CD4-positive, alpha-beta T cell treated with Interferon gamma for 1 hour (primary cell): ENCODE data around the gene FBP1.

ENCODE experiments used
- DNase-seq: peaks from one replicate; pipeline ENCODE4 v3.0.0-alpha.2; 2020

Gene FBP1

GRCh38 chr9:94655739-94656138 is 16.4 kb upstream of the FBP1 start:
- no peak for DNase-seq

DNA sequence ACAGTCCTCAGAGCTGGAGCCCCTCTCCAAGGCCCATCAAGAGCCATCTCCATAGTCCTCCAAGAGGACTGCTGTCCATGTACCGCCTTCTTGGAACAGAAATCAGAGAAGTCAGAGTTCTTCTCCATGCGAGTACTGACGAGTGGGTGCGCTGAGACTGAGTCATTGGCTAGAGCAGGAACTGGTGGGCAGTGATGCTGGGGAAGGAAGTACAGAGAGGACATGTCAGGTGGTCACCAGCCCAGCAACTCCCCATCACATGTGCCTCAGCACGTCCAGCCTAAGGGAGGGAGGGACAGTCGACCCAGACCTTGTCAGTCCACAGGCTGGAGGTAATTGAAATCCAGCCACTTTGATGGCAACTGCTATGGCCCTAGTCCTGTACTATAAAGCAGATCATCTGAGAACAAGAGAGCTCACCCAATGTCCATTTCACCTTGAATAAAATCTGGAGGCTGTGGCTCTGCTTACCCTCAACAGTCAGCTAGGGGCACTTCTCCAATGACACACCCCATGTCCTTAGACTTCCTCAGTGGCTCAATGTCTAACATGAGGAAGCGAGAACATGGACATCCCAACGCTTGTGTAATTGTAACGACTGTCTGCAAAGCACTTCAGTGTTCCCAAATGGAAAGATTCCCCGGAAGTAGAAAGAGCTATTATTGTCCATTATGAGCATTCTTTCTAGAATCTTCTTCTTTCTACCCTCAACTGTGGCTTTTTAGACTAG is 15.0 kb upstream of the FBP1 start:
- DNase-seq, result peak; percentile 52

DNA sequence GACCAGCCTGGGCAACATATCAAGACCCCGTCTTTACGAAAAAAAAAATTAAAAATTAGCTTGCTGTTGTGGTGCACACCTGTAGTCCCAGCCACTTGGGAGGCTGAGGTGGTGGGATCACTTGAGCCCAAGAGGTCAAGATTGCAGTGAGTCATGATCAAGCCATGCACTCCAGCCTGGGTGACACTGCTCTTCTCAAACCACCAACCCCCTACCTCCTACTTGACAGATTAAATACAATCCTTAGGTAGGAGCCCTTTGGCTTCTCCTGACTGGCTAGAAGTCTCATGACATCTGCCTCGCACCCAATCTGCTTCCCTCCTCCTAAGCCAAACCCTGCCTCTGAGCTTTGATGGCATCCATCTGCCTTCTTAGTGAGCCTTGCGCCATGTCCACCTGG is 11.6 kb upstream of the FBP1 start:
- no peak for DNase-seq

- peak; percentile 42 for DNase-seq
Measured at GRCh38 chr9:94649100-94649819, 9.9 kb upstream of the FBP1 start.

GRCh38 chr9:94648185-94648584 is 8.9 kb upstream of the FBP1 start:
- DNase-seq, result no peak

DNA sequence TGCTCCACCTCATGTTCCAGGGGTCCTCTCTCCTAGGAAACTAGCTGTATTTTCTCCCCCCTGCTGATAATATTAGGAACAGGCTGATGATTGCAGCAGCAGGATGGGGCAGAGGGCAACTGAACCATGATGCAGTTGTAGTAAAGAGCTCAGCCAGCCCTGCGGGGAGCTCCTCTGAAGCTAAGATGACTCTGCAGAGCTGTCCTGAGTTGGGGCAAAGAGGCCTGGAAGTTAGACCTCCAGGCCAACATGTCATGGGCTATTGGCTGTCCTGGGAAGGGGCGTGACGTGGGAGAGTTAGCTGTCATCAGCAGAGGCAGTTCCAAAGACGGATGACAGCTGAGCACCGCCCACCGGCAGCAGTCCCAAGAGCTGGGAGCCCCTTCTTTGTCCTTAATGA is 6.6 kb upstream of the FBP1 start:
- DNase-seq, result no peak

GRCh38 chr9:94644543-94644942 is 5.2 kb upstream of the FBP1 start:
- no peak for DNase-seq

GRCh38 chr9:94643741-94644140 is 4.4 kb upstream of the FBP1 start:
- DNase-seq, result no peak

DNA sequence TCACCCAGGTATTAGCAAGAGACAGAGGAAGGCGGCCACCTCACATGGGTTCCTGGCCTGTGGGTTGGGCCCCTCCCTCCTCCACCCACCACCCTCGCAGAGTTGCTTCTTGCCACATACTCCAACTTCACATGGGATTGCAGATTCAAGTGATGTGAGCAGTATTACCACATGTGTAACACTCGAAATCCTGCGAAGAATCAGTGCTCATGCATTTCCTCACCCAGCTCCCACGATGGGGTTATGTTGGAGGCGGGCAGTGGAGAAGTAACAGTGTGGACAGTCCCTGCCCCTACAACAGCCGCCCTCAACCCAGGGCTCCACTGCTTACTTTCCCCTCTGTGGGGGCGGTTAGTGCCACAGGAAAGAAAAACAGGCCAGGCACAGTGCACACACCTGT is 3.9 kb upstream of the FBP1 start:
- DNase-seq, result peak; percentile 28

GRCh38 chr9:94642501-94642900 is 3.2 kb upstream of the FBP1 start:
- DNase-seq, result no peak

DNA sequence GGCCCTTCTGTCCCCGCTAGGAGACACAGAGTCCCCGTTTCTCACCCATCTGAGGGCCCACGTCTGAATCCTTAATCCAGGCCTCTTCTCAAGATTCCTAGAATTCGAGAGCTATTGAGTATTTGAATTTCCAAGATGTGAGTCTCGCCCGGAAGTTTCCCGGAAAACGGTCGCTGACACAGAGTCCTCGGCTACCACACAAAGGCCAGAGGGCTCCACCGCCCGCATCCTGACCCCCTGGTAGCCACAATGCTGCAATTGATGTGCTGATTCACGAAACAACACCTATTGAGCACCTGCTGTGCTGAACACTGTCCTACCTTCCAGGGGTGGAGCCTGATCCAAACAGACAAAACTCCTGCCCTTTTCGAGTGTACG is 670 bp upstream of the FBP1 start:
- DNase-seq, result no peak

- no peak for DNase-seq
Measured at GRCh38 chr9:94638335-94639060, 820 bp downstream of the FBP1 start.

- no peak for DNase-seq
Measured at GRCh38 chr9:94632737-94633136, 6.6 kb downstream of the FBP1 start.

- DNase-seq, result no peak
Measured at GRCh38 chr9:94631599-94631998, 7.7 kb downstream of the FBP1 start.

GRCh38 chr9:94630833-94631232 is 8.5 kb downstream of the FBP1 start:
- DNase-seq, result no peak

DNA sequence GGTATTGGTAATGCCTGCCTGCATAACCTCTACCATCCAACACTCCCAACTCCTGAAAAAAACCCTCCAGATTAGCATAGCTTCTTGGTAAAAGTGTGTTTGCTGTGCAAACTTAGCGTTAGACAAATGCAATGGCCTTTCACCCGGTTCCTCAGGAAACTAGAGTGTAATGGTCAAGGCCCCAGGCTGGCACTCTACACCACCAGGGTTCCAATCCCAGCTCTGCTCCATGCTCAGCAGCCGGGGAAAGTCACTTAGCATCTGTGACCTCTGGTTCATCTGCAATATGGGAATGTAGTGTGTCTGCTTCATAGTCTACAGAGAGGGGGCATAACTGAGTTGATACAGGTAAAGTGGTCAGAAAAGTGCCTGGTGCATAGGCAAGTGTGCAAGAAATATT is 9.0 kb downstream of the FBP1 start:
- DNase-seq, result no peak

GRCh38 chr9:94627287-94627686 is 12.0 kb downstream of the FBP1 start:
- DNase-seq, result no peak

GRCh38 chr9:94625835-94626234 is 13.5 kb downstream of the FBP1 start:
- no peak for DNase-seq

DNA sequence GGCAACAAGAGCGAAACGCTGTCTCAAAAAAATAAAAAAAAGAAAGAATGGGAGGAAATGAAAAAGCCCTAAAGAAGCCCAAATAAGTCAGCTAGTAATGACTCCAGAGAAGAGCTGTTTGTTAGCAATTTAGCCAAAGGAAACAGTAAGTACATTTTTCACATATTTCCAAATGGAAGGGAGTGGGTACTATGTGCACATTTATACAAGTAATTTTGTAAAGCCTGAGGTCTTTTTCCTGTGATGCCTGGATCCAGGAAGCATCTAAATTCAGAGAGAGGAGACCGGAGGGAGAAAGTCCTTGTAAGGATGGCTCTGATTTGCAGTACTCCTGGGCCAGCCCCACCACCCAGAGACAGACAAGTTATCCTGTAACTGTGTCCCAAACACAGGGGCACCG is 14.7 kb downstream of the FBP1 start:
- no peak for DNase-seq

DNA sequence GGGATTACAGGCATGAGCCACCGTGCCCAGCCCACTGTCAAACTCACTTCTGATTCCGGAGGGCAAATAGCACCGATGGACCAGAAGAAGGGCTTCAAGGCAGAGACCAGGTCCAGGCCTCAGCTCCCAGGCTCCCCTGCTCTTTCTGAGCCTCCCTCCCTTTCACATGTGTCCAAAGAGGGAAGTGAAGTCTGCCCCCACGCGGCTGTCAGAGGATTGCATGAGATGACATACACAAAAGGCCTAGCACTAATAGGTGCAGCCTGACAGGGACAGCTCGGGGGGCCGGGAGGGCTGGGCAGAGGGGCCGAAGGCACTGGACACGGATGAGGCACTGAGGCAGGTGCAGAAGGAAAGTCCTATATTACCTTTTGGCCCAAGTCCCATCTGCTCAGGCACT is 16.1 kb downstream of the FBP1 start:
- peak; percentile 11 for DNase-seq

GRCh38 chr9:94622087-94622800 is 17.1 kb downstream of the FBP1 start:
- DNase-seq, result no peak

- no peak for DNase-seq
Measured at GRCh38 chr9:94619026-94619425, 20.3 kb downstream of the FBP1 start.

DNA sequence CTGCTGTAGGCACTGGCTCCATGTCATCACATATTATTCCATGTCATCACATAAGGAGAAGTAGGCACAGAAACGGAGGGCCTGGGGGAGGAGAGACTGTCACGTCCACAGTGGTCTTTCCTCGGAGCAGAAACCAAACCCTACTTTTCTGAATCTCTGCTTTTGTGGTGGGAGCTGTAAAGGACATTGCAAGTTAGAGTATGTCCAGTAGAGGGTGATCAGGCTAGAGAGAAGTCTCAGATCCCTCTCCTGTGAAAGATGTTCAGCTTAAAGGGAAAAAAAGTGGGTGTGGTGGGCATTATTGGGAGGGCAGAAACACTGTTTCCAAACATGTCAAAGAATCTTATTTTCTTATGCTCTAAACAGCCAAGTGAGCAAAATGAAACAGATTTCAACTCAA is 26.3 kb downstream of the FBP1 start:
- DNase-seq, result no peak
